HepG2 (cell line): Measurements from ENCODE around the gene SLC35F3. TPM values are rescaled to one million over a fixed set of nuclear protein-coding genes. Genes with fewer than 3 reads are reported as not detected.

Source experiments
- ATAC-seq: fragments of 200-7000 bp; cut with Tn5 transposase; 3 replicates; pipeline ENCODE4 v1.9.1; 2020; ENCODE audit warnings: mild to moderate bottlenecking, moderate library complexity
- BruUV-seq: library from RNA; stranded (reverse); fragments of 400-500 nt; replicated peaks from 2 replicates; lab custom pipeline; 2021; lab: Mats Ljungman, UMichigan
- CTCF ChIA-PET: fragments of 300-600 bp; formaldehyde crosslinking; extraction: SDS; loops from one replicate; lab custom pipeline; 2021; ENCODE audit warnings: low total read pairs, inconsistent platforms, low intra/inter-chr PET ratio; lab: Yijun Ruan, JAX
- POLR2A ChIA-PET: fragments of 350-600 bp; sonication (Branson Sonifier 250); formaldehyde crosslinking; loops from one replicate; lab custom pipeline; 2020; ENCODE audit warnings: antibody characterized with exemption, inconsistent platforms; lab: Yijun Ruan, JAX
- DNase-seq: peaks from one replicate; pipeline ENCODE4 v3.0.0-alpha.2; 2015; ENCODE audit warnings: low spot score
- FAIRE-seq: peaks from 3 replicates; lab custom pipeline; 2011; peaks lifted over from hg19 to GRCh38; lab: Jason Lieb, UNC
- H2AFZ ChIP-seq: one replicate; pipeline ENCODE4 v1.6.1; 2011; ENCODE audit warnings: low read length, inconsistent platforms
- H3K27ac ChIP-seq: fragments of 300-600 bp; 3 replicates; pipeline ENCODE4 v1.8.0; 2011; ENCODE audit warnings: mixed run types, mild to moderate bottlenecking, mixed read lengths, low read length, inconsistent platforms; ENCODE audit not compliant: insufficient read depth; ENCODE audit errors: extremely low read length
- H3K27me3 ChIP-seq, 2 experiments: fragments of 200-600 bp in 1 of 2; 2 replicates in 1 of 2; 3 replicates in 1 of 2; pipeline versions ENCODE4 v1.6.0 to v1.8.0; 2011; ENCODE audit warnings: low read length in 2 of 2, mild to moderate bottlenecking in 2 of 2, moderate library complexity in 2 of 2, inconsistent platforms in 1 of 2; ENCODE audit not compliant: insufficient read depth in 2 of 2, control insufficient read depth in 1 of 2
- H3K36me3 ChIP-seq, 2 experiments: fragments of 200-600 bp in 1 of 2; replicated peaks in 1 of 2; 2 replicates in 1 of 2; 3 replicates in 1 of 2; pipeline versions ENCODE4 v1.5.1 to v1.8.0; 2011; ENCODE audit warnings: low read length in 2 of 2, inconsistent platforms in 1 of 2; ENCODE audit not compliant: insufficient read depth in 2 of 2, control insufficient read depth in 1 of 2
- H3K4me1 ChIP-seq: 2 replicates; pipeline ENCODE4 v1.5.1; 2012; ENCODE audit warnings: low read length, inconsistent platforms; ENCODE audit not compliant: insufficient read depth
- H3K4me2 ChIP-seq: 2 replicates; pipeline ENCODE4 v1.6.0; 2011; ENCODE audit warnings: low read depth, low read length, inconsistent platforms
- H3K4me3 ChIP-seq, 3 experiments: fragments of 200-600 bp in 1 of 3; sonication (generic), shearing (Covaris generic) in 1 of 3; replicated peaks in 1 of 3; 2 replicates each; pipeline ENCODE4 v1.5.1; 2011 to 2016; ENCODE audit warnings: low read length in 3 of 3, inconsistent platforms in 2 of 3, low read depth in 2 of 3, mild to moderate bottlenecking in 2 of 3, control low read depth in 1 of 3, mixed read lengths in 1 of 3; ENCODE audit not compliant: insufficient read depth in 1 of 3
- H3K79me2 ChIP-seq: one replicate; pipeline ENCODE4 v1.6.1; 2011; ENCODE audit warnings: low read length, inconsistent platforms; ENCODE audit not compliant: insufficient read depth
- H3K9ac ChIP-seq: 2 replicates; pipeline ENCODE4 v1.6.0; 2011; ENCODE audit warnings: mild to moderate bottlenecking, low read depth, low read length, inconsistent platforms; ENCODE audit not compliant: insufficient read depth
- H3K9me3 ChIP-seq: 2 replicates; pipeline ENCODE4 v1.5.1; 2012; ENCODE audit warnings: mild to moderate bottlenecking, low read length
- H4K20me1 ChIP-seq: 2 replicates; pipeline ENCODE4 v1.6.0; 2011; ENCODE audit warnings: inconsistent platforms, mild to moderate bottlenecking, low read length, moderate library complexity; ENCODE audit not compliant: insufficient read depth
- AGO1 ChIP-seq: fragments of 200-400 bp; formaldehyde crosslinking; IDR thresholded peaks from 2 replicates; pipeline ENCODE4 v1.6.1; 2017; ENCODE audit warnings: mild to moderate bottlenecking, low read depth, low read length, moderate library complexity; ENCODE audit not compliant: poor library complexity, severe bottlenecking
- AHR ChIP-seq: IDR thresholded peaks from 2 replicates; pipeline ENCODE4 v1.6.1; 2018; ENCODE audit warnings: missing genetic modification reagents, missing compliant biosample characterization
- FOXA1 ChIP-seq, 2 experiments: fragments of 450-650 bp in 1 of 2; sonication (generic) in 1 of 2; formaldehyde crosslinking in 1 of 2; IDR thresholded peaks; 2 replicates each; pipeline versions ENCODE4 v1.4.0 to v1.6.1; 2016 to 2020; ENCODE audit warnings: missing genetic modification reagents in 1 of 2
- HDAC2 ChIP-seq: sonication (generic); formaldehyde crosslinking; IDR thresholded peaks from 2 replicates; pipeline ENCODE4 v1.4.0; 2020; ENCODE audit warnings: missing genetic modification reagents
- PCBP1 ChIP-seq: fragments of 200-400 bp; formaldehyde crosslinking; IDR thresholded peaks from 2 replicates; pipeline ENCODE4 v1.6.1; 2017; ENCODE audit warnings: mild to moderate bottlenecking, low read depth, low read length, borderline replicate concordance
- PLSCR1 ChIP-seq: sonication (generic); formaldehyde crosslinking; IDR thresholded peaks from 2 replicates; pipeline ENCODE4 v1.5.0; 2020; ENCODE audit warnings: missing genetic modification reagents, mild to moderate bottlenecking, borderline replicate concordance
- SMARCE1 ChIP-seq: fragments of 450-650 bp; IDR thresholded peaks from 2 replicates; pipeline ENCODE4 v1.6.1; 2017; ENCODE audit warnings: borderline replicate concordance
- SNAPC2 ChIP-seq: sonication (generic); formaldehyde crosslinking; IDR thresholded peaks from 2 replicates; pipeline ENCODE4 v1.8.1; 2022; ENCODE audit warnings: mild to moderate bottlenecking, missing genetic modification reagents
- SPEN ChIP-seq: sonication (generic); formaldehyde crosslinking; IDR thresholded peaks from 2 replicates; pipeline ENCODE4 v1.5.1; 2020; ENCODE audit warnings: low read depth, mild to moderate bottlenecking, missing genetic modification reagents
- TBX3 ChIP-seq: fragments of 450-650 bp; IDR thresholded peaks from 2 replicates; pipeline ENCODE4 v1.6.1; 2017; ENCODE audit warnings: antibody characterized with exemption, mild to moderate bottlenecking, inconsistent platforms, borderline replicate concordance
- ZBTB7A ChIP-seq: sonication (generic); formaldehyde crosslinking; IDR thresholded peaks from 2 replicates; pipeline ENCODE4 v1.8.0; 2022; ENCODE audit warnings: mild to moderate bottlenecking, missing genetic modification reagents
- ZFP36 ChIP-seq: fragments of 150-350 bp; IDR thresholded peaks from 2 replicates; pipeline ENCODE4 v1.6.1; 2018; ENCODE audit warnings: borderline replicate concordance, low read length, low read depth; ENCODE audit not compliant: partially characterized antibody
- ZMAT5 ChIP-seq: sonication (generic); formaldehyde crosslinking; IDR thresholded peaks from 2 replicates; pipeline ENCODE4 v1.5.0; 2020; ENCODE audit warnings: mild to moderate bottlenecking, low read depth, missing genetic modification reagents, borderline replicate concordance
- ZNF281 ChIP-seq: sonication (generic); formaldehyde crosslinking; IDR thresholded peaks from 2 replicates; pipeline ENCODE4 v1.4.0; 2020; ENCODE audit warnings: missing genetic modification reagents, borderline replicate concordance
- ZNF550 ChIP-seq: sonication (generic); formaldehyde crosslinking; IDR thresholded peaks from 2 replicates; pipeline ENCODE4 v1.4.0; 2020; ENCODE audit warnings: mild to moderate bottlenecking, missing genetic modification reagents, borderline replicate concordance
- ZNF577 ChIP-seq: sonication (generic); formaldehyde crosslinking; IDR thresholded peaks from 2 replicates; pipeline ENCODE4 v1.4.0; 2020; ENCODE audit warnings: mild to moderate bottlenecking, low read depth, missing genetic modification reagents, borderline replicate concordance
- ZNF619 ChIP-seq: sonication (generic); formaldehyde crosslinking; IDR thresholded peaks from 2 replicates; pipeline ENCODE4 v1.4.0; 2020; ENCODE audit warnings: mild to moderate bottlenecking, missing genetic modification reagents
- ZNF792 ChIP-seq: IDR thresholded peaks from 2 replicates; pipeline ENCODE4 v1.6.1; 2016
- WGBS: methylation state at CpG from one replicate; pipeline ENCODE4 v1.1.6; 2017; ENCODE audit warnings: low lambda C conversion rate; 5-methylcytosine and 5-hydroxymethylcytosine counted together
- in situ Hi-C: cut with HindIII; loops from 2 replicates; pipeline ENCODE4 v1.10.0; 2017; ENCODE audit warnings: low pct_unique_long_range_greater_than_20kb; ENCODE audit not compliant: extremely low pct_ligation_motif_present
- intact Hi-C: fragments of 100-400 bp; cut with micrococcal nuclease; formaldehyde crosslinking; loops from one replicate; pipeline ENCODE4 v1.10.0; 2022; ENCODE audit not compliant: unreplicated experiment
- polyA plus RNA-seq, 8 experiments: library from polyadenylated mRNA; depleted of rRNA in 3 of 8; stranded (reverse) in 7 of 8; unstranded in 1 of 8; fragments of >200 nt; fragmentation: Illumina TruSeq in 4 of 8; extraction: Trizol in 4 of 8; gene quantifications; 2 replicates each; pipeline versions ENCODE4 v1.2.1 to v1.2.3, GENCODE V29; 2011 to 2016; ENCODE audit warnings: low read depth in 4 of 8, missing spikeins in 1 of 8, mixed read lengths in 1 of 8; ENCODE audit not compliant: insufficient read depth in 1 of 8
- total RNA-seq, 5 experiments: library from RNA; depleted of rRNA; stranded (reverse); fragments of >200 nt; fragmentation: Illumina TruSeq; extraction: Trizol; gene quantifications; 2 replicates each; pipeline ENCODE4 v1.2.3, GENCODE V29; 2016; ENCODE audit warnings: low read depth in 1 of 5

Gene SLC35F3
- total and polyA plus RNA-seq, 2 of the 13 experiments (the other 11 are each of a cell fraction or from before 2014, with no cell fraction given), result not detected

GRCh38 chr1:233912909-233913308 is 8.4 kb downstream of the SLC35F3 start (continued):
- TF ChIP-seq ZNF550 (CRISPR knock-in tag) (no peak), SMARCE1 (no peak), AHR (no peak), AGO1 (no peak)

- TF ChIP-seq ZNF577 (CRISPR knock-in tag) (no peak), ZNF792 (CRISPR knock-in tag) (no peak), SPEN (no peak), ZNF281 (CRISPR knock-in tag) (no peak), ZMAT5 (CRISPR knock-in tag) (no peak), ZBTB7A (no peak), PCBP1 (no peak), ZNF619 (no peak), ZFP36 (no peak), TBX3 (no peak), HDAC2 (CRISPR knock-in tag) (no peak), PLSCR1 (no peak), FOXA1 (IDR thresholded peaks at IDR 0.05) (no peak), FOXA1 (CRISPR knock-in tag; IDR thresholded peaks at IDR 0.05) (no peak), SNAPC2 (no peak)
- Histone ChIP-seq H3K27ac (no peak overlapping the region), H3K36me3 (no peaks in the 10 kb centered on the region), H3K79me2 (no peaks in the 10 kb centered on the region), H3K4me3 (no peak overlapping the region), H3K9ac (no peak overlapping the region), H3K4me1 (no peaks in the 10 kb centered on the region), H3K4me2 (no peak overlapping the region), H3K9me3 (no peaks in the 10 kb centered on the region), H2AFZ (no peak overlapping the region), H3K27me3 (0 out of 5 replicates have a peak, but pooled peaks cover 0 to 2% of the 10 kb centered on the region in 2 experiments), H4K20me1 (no peaks in the 10 kb centered on the region)
- ATAC-seq (no peak), FAIRE-seq (no peak), DNase-seq (no peak)
- in situ Hi-C loops, result no loop called here
- CTCF ChIA-PET, result no interaction called here
- POLR2A ChIA-PET, result no interaction called here
- intact Hi-C loops, result no loop called here
- WGBS, result 14% methylated on average over 5 of the region's 5 CpGs
- no TSS peak for BruUV-seq
Observed at GRCh38 chr1:233916706-233917105, 12.2 kb downstream of the SLC35F3 start.
